ENCODE results near the gene AGAP1. TPM values are rescaled to one million over a fixed set of nuclear protein-coding genes. Genes with fewer than 3 reads are reported as not detected.

Gene AGAP1
- total RNA-seq, 6 experiments from 2014 or later: 8.1 to 11.2 (median 9.8) TPM

DNA sequence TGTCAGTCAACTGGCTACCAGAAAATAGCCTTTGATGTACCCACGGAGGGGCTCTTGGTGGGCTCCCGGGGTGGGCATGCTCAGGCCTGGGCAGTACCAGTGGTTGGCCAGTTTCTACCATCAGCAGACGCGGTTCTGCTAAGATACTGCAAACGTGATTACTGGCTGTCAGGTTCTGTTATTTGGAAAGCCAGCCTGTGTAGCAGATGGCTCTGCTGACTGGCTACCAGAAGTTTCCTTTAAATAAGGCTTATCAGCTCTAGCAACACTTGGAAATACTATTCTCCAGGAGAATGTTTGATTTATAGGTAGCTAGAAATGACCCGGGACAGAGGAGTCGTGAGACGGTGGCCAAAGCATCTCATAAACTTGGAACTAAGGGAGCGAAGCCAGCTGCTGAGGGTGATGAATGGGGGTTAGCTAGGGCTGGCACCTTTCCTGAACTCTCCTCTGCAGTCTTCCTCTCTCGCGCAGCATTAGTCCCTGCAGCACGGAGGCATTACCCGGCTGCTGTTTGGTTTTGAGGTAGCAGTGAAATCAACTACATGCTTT, 171.9 kb downstream of the AGAP1 start:
- no peak for DNase-seq
- Histone ChIP-seq H3K9me3 (no peaks in the 10 kb centered on the region), H3K4me1 (peaks cover 0 to 7% (median 0%) of the 10 kb centered on the region in 4 donors), H3K27ac (no peak overlapping the region), H3K4me3 (no peak overlapping the region), H3K27me3 (no peaks in the 10 kb centered on the region), H3K36me3 (no peaks in the 10 kb centered on the region)
- TF ChIP-seq, protein P1, sequence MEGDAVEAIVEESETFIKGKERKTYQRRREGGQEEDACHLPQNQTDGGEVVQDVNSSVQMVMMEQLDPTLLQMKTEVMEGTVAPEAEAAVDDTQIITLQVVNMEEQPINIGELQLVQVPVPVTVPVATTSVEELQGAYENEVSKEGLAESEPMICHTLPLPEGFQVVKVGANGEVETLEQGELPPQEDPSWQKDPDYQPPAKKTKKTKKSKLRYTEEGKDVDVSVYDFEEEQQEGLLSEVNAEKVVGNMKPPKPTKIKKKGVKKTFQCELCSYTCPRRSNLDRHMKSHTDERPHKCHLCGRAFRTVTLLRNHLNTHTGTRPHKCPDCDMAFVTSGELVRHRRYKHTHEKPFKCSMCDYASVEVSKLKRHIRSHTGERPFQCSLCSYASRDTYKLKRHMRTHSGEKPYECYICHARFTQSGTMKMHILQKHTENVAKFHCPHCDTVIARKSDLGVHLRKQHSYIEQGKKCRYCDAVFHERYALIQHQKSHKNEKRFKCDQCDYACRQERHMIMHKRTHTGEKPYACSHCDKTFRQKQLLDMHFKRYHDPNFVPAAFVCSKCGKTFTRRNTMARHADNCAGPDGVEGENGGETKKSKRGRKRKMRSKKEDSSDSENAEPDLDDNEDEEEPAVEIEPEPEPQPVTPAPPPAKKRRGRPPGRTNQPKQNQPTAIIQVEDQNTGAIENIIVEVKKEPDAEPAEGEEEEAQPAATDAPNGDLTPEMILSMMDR (IDR thresholded peaks at IDR 0.05): no peak
- no peak for TF ChIP-seq POLR2A (IDR thresholded peaks at IDR 0.05)
- intact Hi-C loops (cut with DNase I): no loop called here
- 44% methylated on average over 13 of the region's 13 CpGs for WGBS (ENCODE audit: insufficient coverage, low coverage, low lambda C conversion rate, missing lambda C conversion rate)
- ATAC-seq: no peak

DNA sequence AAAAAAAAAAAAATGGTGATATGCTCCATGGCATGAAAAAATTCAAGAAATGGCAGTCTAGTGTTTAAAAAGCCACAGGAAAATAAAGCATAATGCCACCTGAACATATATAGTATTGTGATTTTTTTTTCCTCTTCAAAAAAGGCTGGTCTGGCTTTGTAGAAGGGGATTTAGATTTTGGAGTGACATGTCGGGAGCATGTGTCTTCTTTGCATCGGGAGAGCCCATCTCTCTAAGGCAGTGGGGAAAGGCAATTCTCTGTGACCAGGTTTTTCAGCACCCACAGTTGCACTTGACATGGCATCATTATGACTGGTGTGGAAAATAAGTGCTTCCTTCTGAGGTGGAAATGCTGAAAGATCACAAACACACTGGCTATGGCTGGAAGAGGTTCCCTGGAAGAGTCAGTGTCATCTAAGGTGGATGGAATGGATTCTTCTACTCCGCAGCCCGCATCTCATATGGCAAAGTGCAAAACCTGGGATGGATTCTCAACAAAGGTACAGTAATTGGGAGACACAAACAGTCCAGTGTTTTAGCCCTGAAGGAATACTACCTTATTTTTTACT, 172.5 kb downstream of the AGAP1 start:
- DNase-seq (no peak), ATAC-seq (peak; percentile 33 to 56 (median 43))
- H3K9me3 ChIP-seq: no peaks in the 10 kb centered on the region
- peaks cover 0 to 8% (median 0%) of the 10 kb centered on the region in 4 donors for H3K4me1 ChIP-seq
- H3K4me3 ChIP-seq: no peak overlapping the region
- TF ChIP-seq, protein P1 (IDR thresholded peaks at IDR 0.05): no peak
- no peak for TF ChIP-seq POLR2A (IDR thresholded peaks at IDR 0.05)
- no peaks in the 10 kb centered on the region for H3K36me3 ChIP-seq
- H3K27ac ChIP-seq: no peak overlapping the region
- 14% methylated on average over 4 of the region's 4 CpGs for WGBS (ENCODE audit: insufficient coverage, low coverage, low lambda C conversion rate, missing lambda C conversion rate)
- intact Hi-C loops (cut with DNase I): no loop called here
- H3K27me3 ChIP-seq: no peaks in the 10 kb centered on the region

DNA sequence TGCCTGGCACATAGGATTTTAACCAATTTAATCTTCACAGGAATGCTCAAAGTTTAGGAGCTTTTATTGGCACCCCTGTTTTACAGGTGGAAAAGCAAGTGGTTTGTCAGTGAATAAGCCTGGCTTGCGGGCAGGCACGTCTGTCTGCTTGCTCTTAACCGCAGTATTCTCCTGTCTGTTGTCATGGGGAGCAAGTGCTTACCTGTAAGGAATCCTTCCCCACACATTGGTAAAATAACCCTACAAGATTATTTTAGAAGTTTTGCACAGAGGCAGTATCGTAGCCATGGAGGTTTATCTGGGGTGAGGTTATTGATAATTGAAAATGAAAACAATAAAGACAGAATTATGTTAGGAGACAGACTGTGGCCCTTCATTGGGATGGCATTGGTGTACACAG, 174.9 kb downstream of the AGAP1 start:
- Histone ChIP-seq H3K27ac (no peak overlapping the region), H3K4me1 (peaks cover 0 to 8% (median 0%) of the 10 kb centered on the region in 4 donors), H3K4me3 (no peak overlapping the region), H3K36me3 (no peaks in the 10 kb centered on the region), H3K9me3 (no peaks in the 10 kb centered on the region), H3K27me3 (no peaks in the 10 kb centered on the region)
- no peak for DNase-seq
- intact Hi-C loops (cut with DNase I): no loop called here
- 96% methylated on average over 4 of the region's 4 CpGs for WGBS (ENCODE audit: insufficient coverage, low coverage, low lambda C conversion rate, missing lambda C conversion rate)
- ATAC-seq: no peak
- TF ChIP-seq, protein P1 (IDR thresholded peaks at IDR 0.05): no peak
- no peak for TF ChIP-seq POLR2A (IDR thresholded peaks at IDR 0.05)

DNA sequence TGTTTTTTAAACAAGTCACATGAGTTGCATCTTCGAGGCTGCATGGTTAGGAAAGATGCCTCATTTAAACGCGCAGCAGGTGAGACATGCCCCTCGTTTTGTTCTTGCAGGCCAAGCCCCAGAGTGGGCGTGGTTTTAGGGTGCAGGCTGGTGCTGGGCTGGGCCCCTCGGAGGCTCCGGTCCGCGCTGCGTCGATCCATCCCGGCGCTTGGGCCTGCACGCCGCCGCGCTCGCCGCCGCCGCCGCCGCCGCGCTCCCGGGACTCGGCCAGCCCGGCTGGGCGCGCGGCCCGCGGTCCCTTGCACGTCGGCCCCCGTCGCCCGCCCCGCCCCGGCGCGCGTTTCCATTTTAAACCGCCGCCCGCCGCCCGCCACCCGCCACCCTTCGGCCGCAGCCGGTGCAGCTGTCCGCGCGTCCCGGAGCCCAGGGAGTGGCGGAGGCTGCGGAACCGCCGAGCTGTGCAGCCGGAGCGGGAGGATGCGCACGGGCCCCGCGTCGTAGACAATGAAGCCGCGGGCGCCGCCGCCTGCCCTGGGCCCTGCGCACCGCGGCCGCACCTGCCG, 175.5 kb downstream of the AGAP1 start:
- H3K4me1 ChIP-seq: peaks cover 0 to 8% (median 0%) of the 10 kb centered on the region in 4 donors
- intact Hi-C loops (cut with DNase I): no loop called here
- no peaks in the 10 kb centered on the region for H3K9me3 ChIP-seq
- WGBS (ENCODE audit: insufficient coverage, low coverage, low lambda C conversion rate, missing lambda C conversion rate): 0% methylated on average over 3 of the region's 77 CpGs
- H3K27me3 ChIP-seq: no peaks in the 10 kb centered on the region
- H3K4me3 ChIP-seq: peak overlapping the region in 2 of 3 donors; percentile 41 to 55
- TF ChIP-seq, protein P1 (IDR thresholded peaks at IDR 0.05): no peak
- no peak for TF ChIP-seq POLR2A (IDR thresholded peaks at IDR 0.05)
- no peak overlapping the region for H3K27ac ChIP-seq
- peak; percentile 75 to 86 (median 79) for ATAC-seq
- DNase-seq: peak in 1 of 3 donors; percentile 49
- H3K36me3 ChIP-seq: no peaks in the 10 kb centered on the region

All from right lobe of liver (tissue), 6 donors.